Measurements from ENCODE around the gene MBD3L5.
"Not testable (repeated sequence)": the region's sequence is repeated elsewhere in the genome, so short reads cannot be mapped to it uniquely, and the experiment has no call there.

The MBD3L5 gene

DNA sequence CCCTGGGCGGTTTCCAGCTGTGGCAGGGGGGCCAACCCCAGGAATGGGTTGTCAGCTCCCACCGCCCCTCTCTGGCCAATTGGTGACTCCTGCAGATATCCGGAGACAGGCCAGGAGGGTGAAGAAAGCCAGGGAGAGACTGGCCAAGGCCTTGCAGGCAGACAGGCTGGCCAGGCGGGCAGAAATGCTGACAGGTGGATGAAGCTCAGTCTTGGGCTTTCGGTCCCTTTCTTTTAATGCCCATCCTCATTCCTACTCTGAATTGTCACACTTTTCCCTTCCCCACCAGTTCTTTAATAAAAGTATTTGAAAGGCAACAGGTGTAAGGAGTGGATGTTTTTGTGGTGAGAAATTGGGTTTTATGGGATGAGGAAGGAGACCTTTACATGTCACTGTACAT, 21.0 kb downstream of the MBD3L5 start:
- not testable (repeated sequence) for DNase-seq (ENCODE audit: extremely low read depth in 1 of 2, low read depth in 1 of 2)

DNA sequence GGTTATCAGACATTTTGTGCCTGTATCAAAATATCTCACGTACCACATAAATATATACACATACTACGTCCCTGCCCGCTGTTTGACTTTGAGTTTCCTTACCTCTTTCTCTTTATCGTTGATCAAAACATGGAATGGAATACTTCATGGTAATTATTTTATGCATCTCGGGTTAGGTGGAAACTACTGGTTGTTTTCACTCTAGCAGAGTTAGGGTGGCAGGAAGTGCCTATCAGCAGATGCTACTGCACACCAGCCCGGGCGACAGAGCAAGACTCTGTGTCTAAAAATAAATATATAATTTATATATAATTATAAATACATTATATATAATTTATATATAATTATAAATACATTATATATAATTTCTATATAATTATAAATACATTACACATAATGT, 22.5 kb downstream of the MBD3L5 start:
- not testable (repeated sequence) for DNase-seq (ENCODE audit: extremely low read depth in 1 of 2, low read depth in 1 of 2)

- not testable (repeated sequence) for DNase-seq (ENCODE audit: extremely low read depth in 1 of 2, low read depth in 1 of 2)
These were observed 24.4 kb downstream of the MBD3L5 start for GRCh38 chr19:7054635-7055368.

DNA sequence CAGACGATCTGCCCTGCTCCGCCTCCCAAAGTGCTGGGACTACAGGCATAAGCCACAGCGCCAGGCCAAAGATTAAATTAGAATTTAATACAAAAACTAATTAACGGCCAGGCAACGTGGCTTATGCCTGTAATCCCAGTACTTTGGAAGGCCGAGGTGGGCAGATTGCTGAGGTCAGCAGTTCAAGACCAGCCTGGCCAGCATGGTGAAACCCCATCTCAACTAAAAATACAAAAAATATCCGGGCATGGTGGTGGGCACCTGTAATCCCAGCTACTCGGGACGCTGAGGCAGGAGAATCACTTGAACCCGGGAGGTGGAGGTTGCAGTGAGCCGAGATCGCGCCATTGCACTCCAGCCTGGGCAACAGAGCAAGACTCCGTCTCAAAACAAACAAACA, 25.3 kb downstream of the MBD3L5 start:
- DNase-seq (ENCODE audit: extremely low read depth in 1 of 2, low read depth in 1 of 2): not testable (repeated sequence)

- not testable (repeated sequence) for DNase-seq (ENCODE audit: extremely low read depth in 1 of 2, low read depth in 1 of 2)
These were observed 26.0 kb downstream of the MBD3L5 start for GRCh38 chr19:7056371-7056770.

DNA sequence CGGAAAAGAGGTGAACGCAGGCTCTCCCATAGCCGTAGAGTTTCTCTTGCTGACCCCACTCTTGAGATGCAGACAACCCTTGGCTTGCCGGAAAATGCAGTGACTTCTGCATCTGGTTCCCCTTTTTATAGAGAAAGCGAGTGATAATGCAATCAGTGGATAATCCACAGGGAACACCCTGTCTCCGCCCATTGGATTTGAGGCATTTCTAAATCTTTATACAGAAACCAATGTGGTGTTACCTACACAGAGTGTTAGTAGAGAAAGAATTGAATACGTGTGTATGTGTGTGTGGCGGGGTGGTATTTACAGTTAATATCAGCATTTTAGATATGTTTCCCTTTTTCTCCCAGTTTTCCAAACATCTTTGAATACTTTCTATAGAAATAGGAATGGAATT, 28.2 kb downstream of the MBD3L5 start, which contains the start of gene MBD3L3:
TSS of gene MBD3L3 (minus strand) at position 101 of the 400 bp plus-strand sequence. CDS start at position 30, 71 bp downstream.
- not testable (repeated sequence) for DNase-seq (ENCODE audit: extremely low read depth in 1 of 2, low read depth in 1 of 2)

GRCh38 chr19:7059977-7060376, 29.6 kb downstream of the MBD3L5 start:
- DNase-seq (ENCODE audit: extremely low read depth in 1 of 2, low read depth in 1 of 2): not testable (repeated sequence)

DNA sequence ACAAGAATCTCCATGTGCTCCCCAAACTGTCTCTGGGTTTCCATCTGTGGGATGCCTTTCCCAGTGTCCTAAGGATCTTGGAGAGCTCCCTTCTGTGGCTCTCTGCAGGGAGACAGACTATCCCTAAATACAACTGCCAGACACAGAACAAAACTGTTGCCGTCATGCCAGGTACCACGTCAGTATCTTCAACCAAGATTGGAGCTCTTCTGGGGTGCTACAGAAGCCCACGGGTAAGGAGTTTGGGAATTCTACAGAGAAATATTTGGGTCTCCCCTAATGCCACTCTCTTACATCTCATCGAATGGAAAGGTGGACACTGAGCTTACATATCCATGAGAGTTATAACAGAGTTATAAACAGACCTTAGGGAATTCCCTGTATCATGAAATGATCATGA, 33.0 kb downstream of the MBD3L5 start:
- no peak for DNase-seq (ENCODE audit: extremely low read depth in 1 of 2, low read depth in 1 of 2)

GRCh38 chr19:7063764-7064418, 33.5 kb downstream of the MBD3L5 start:
- no peak for DNase-seq (ENCODE audit: extremely low read depth in 1 of 2, low read depth in 1 of 2)

DNA sequence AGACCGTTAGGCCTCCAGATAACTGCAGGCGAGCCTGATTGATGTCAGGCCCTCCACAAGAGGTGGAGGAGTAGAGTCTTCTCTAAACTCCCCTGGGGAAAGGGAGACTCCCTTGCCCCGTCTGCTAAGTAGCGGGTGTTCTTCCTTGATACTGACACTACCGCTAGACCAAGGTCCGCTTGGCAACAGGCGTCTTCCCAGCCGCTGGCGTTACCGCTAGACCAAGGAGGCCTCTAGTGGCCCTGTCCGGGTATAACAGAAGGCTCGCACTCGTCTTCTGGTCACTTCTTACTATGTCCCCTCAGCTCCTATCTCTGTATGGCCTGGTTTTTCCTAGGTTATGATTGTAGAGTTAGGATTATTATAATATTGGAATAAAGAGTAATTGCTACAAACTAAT, 36.7 kb downstream of the MBD3L5 start:
- peak in 1 of 2 donors; percentile 14 for DNase-seq (ENCODE audit: extremely low read depth in 1 of 2, low read depth in 1 of 2)

- no peak for DNase-seq (ENCODE audit: extremely low read depth in 1 of 2, low read depth in 1 of 2)
These were observed 37.3 kb downstream of the MBD3L5 start for GRCh38 chr19:7067716-7068115.

DNA sequence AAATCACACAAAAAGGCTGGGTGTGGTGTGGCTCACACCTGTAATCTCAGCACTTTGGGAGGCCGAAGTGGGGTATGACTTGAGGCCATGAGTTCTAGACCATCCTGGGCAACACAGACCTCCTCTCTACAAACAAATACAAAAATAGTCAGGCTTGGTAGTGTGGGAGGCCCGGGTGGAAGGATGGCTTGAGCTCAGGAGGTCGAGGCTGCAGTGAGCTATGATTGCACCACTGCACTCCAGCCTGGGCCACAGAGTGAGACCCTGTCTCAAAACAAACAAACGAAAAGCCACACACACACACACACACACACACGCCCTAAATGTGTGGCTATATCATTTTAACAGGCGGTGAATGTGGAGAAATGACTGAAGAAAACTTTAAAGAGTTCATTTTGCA, 38.2 kb downstream of the MBD3L5 start:
- no peak for DNase-seq (ENCODE audit: extremely low read depth in 1 of 2, low read depth in 1 of 2)

GRCh38 chr19:7069042-7069903, 38.9 kb downstream of the MBD3L5 start, which contains the start of gene ZNF557:
ZNF557 (plus strand) TSS chr19:7069703; CDS start chr19:7075075, 5,372 bp downstream.
- DNase-seq (ENCODE audit: extremely low read depth in 1 of 2, low read depth in 1 of 2): peak; percentile 93 to 97

- no peak for DNase-seq (ENCODE audit: extremely low read depth in 1 of 2, low read depth in 1 of 2)
These were observed 39.5 kb downstream of the MBD3L5 start for GRCh38 chr19:7069904-7070226.

- DNase-seq (ENCODE audit: extremely low read depth in 1 of 2, low read depth in 1 of 2): no peak
These were observed 42.2 kb downstream of the MBD3L5 start for GRCh38 chr19:7072541-7072940.

DNA sequence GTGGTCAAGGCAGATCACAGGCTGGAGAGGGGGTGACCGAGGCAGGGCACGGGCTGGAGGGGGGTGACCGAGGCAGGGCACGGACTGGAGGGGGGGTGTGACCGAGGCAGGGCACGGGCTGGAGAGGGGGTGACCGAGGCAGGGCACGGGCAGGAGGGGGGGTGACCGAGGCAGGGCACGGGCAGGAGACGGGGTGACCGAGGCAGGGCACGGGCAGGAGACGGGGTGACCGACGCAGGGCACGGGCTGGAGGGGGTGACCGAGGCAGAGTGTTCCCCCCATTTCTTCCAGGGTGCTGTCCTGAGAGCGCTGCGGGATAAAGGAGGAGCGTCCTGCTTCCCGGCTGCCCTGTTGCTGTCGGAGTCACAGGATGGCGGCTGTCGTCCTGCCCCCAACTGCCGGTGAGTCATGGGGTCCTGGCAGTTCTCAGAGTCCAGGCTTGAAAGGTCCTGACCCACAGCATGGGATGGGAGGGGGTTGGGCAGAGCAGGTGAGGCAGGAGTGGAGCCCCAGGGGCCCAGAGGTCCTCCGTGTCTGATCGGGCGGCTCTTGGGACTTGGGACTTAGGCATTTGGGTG, 44.4 kb downstream of the MBD3L5 start:
- no peak for DNase-seq (ENCODE audit: extremely low read depth in 1 of 2, low read depth in 1 of 2)

DNA sequence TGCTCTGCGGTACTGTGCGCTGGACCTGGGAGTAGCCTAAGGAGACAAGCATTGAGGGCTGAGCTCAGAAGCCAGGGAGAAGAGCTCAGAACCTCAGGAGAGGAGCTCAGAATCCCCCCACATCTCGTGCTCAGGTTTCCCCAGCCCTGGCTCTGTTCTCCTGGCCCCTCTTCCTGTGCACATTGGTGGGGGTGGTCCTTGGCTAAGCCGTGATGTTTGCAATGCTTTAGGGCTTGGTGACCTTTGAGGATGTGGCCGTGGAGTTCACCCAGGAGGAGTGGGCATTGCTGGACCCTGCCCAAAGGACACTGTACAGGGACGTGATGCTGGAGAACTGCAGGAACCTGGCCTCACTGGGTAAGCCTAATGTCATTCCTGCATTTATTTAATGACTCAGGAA, 45.8 kb downstream of the MBD3L5 start:
- DNase-seq (ENCODE audit: extremely low read depth in 1 of 2, low read depth in 1 of 2): no peak

DNA sequence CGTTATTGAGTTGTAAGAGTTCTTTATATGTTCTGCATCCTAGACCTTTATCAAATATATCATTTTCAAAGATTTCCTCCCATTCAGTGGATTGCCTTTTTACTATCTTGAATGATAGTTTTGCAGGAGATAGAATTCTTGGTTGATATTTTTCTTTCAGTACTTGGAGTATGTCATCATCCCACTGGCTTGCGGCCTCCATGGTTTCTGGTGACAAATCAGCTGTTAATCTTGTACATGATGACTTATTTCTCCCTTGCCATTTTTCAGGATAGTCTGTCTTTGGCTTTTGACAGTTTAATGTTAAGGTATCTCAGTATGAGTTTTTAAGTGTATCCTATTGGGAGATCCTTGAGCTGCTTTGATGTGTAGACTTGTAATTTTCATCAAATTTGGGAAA, 47.6 kb downstream of the MBD3L5 start:
- no peak for DNase-seq (ENCODE audit: extremely low read depth in 1 of 2, low read depth in 1 of 2)
